ENCODE results near the gene NAA10.
A peak's percentile ranks its signal among the peaks of the same experiment; 100 is the strongest.

Gene NAA10

DNA sequence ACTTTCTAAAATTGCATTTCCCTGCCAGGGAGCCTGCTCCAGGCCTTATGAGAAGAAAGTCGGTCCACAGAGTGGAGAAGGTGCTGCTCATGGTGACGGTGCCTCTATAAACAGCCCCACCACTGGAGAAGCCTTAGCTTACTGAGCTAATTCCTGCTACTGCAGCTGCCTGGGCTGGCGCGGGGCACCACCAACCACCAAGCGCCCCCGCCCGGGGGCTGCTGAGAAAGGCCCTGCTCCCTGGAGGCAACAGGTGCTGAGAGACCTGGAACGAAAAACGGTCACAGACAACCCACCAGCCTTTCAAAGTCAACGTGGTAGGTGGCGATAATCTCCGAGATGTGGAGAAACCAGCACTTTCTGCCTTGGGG is 33.9 kb upstream of the NAA10 start (continued):
- TF ChIP-seq SCRT1 (tag by site-specific recombination; IDR thresholded peaks at IDR 0.05; ENCODE audit: borderline replicate concordance) (peak; percentile 92), OSR2 (tag by site-specific recombination; IDR thresholded peaks at IDR 0.05) (peak; percentile 88), ZNF768 (tag by site-specific recombination; IDR thresholded peaks at IDR 0.05) (no peak), ZFHX2 (tag by site-specific recombination; conservative IDR thresholded peaks at IDR 0.05) (peak; percentile 24), KLF7 (tag by site-specific recombination; IDR thresholded peaks at IDR 0.05; ENCODE audit: borderline replicate concordance) (no peak), ZFP37 (tag by site-specific recombination; IDR thresholded peaks at IDR 0.05) (no peak), ZNF792 (tag by site-specific recombination; IDR thresholded peaks at IDR 0.05) (no peak)
- TF ChIP-seq, protein P1, sequence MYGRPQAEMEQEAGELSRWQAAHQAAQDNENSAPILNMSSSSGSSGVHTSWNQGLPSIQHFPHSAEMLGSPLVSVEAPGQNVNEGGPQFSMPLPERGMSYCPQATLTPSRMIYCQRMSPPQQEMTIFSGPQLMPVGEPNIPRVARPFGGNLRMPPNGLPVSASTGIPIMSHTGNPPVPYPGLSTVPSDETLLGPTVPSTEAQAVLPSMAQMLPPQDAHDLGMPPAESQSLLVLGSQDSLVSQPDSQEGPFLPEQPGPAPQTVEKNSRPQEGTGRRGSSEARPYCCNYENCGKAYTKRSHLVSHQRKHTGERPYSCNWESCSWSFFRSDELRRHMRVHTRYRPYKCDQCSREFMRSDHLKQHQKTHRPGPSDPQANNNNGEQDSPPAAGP (tag by site-specific recombination; IDR thresholded peaks at IDR 0.05): no peak
- TF ChIP-seq, protein P2, sequence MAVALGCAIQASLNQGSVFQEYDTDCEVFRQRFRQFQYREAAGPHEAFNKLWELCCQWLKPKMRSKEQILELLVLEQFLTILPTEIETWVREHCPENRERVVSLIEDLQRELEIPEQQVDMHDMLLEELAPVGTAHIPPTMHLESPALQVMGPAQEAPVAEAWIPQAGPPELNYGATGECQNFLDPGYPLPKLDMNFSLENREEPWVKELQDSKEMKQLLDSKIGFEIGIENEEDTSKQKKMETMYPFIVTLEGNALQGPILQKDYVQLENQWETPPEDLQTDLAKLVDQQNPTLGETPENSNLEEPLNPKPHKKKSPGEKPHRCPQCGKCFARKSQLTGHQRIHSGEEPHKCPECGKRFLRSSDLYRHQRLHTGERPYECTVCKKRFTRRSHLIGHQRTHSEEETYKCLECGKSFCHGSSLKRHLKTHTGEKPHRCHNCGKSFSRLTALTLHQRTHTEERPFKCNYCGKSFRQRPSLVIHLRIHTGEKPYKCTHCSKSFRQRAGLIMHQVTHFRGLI (tag by site-specific recombination; IDR thresholded peaks at IDR 0.05): 0 out of 2 replicates have a peak, but pooled peaks have one; percentile 18

DNA sequence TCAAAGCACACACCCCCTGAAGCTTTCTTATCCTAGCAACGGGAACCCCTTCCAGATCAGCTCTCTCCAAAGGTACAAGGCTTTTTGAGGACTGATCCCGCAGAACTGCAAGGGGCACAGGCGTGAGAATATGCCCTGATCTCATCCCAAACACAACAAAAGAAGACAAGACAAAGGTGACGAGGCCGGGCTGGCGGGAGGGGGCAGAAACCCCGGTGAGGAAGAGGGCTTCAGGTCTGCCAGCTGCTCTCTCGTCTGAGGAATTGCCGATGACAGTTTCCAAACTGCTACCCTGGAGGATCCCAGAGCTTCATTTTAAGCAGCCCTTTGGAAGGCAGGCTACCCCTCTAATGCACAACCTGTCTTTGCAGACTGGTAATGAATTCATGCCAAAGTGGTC is 33.4 kb upstream of the NAA10 start:
- Histone ChIP-seq H3K4me3 (ENCODE audit: low read depth, low read length) (no peak overlapping the region), H3K9me3 (ENCODE audit: control insufficient read depth, insufficient read depth, low read depth, low read length) (no peaks in the 10 kb centered on the region), H3K36me3 (ENCODE audit: control insufficient read depth in 2 of 2, insufficient read depth in 1 of 2, low read length in 2 of 2) (peaks cover 5 to 50% of the 10 kb centered on the region in 2 experiments; a peak in 2 of 3 replicates), H3K27ac (ENCODE audit: extremely low read depth, low read depth, low read length) (no peak overlapping the region; the same call in 1 of the 2 replicates), H3K4me1 (ENCODE audit: control insufficient read depth, insufficient read depth, low read length) (peaks cover 6% of the 10 kb centered on the region)
- TF ChIP-seq, protein P3, sequence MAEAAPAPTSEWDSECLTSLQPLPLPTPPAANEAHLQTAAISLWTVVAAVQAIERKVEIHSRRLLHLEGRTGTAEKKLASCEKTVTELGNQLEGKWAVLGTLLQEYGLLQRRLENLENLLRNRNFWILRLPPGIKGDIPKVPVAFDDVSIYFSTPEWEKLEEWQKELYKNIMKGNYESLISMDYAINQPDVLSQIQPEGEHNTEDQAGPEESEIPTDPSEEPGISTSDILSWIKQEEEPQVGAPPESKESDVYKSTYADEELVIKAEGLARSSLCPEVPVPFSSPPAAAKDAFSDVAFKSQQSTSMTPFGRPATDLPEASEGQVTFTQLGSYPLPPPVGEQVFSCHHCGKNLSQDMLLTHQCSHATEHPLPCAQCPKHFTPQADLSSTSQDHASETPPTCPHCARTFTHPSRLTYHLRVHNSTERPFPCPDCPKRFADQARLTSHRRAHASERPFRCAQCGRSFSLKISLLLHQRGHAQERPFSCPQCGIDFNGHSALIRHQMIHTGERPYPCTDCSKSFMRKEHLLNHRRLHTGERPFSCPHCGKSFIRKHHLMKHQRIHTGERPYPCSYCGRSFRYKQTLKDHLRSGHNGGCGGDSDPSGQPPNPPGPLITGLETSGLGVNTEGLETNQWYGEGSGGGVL (tag by site-specific recombination; IDR thresholded peaks at IDR 0.05): no peak
- TF ChIP-seq ZNF501 (tag by site-specific recombination; IDR thresholded peaks at IDR 0.05): no peak
- TF ChIP-seq ZBTB17 (tag by site-specific recombination; IDR thresholded peaks at IDR 0.05): no peak
- TF ChIP-seq BCL11B (tag by site-specific recombination; IDR thresholded peaks at IDR 0.05; ENCODE audit: low read depth): no peak
- no peak for TF ChIP-seq ZNF792 (tag by site-specific recombination; IDR thresholded peaks at IDR 0.05)
- TF ChIP-seq, protein P4, sequence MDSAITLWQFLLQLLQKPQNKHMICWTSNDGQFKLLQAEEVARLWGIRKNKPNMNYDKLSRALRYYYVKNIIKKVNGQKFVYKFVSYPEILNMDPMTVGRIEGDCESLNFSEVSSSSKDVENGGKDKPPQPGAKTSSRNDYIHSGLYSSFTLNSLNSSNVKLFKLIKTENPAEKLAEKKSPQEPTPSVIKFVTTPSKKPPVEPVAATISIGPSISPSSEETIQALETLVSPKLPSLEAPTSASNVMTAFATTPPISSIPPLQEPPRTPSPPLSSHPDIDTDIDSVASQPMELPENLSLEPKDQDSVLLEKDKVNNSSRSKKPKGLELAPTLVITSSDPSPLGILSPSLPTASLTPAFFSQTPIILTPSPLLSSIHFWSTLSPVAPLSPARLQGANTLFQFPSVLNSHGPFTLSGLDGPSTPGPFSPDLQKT (IDR thresholded peaks at IDR 0.05; ENCODE audit: borderline replicate concordance, low read depth, low read length): no peak
- no peak for TF ChIP-seq ZNF521 (tag by site-specific recombination; IDR thresholded peaks at IDR 0.05)
- TF ChIP-seq, protein P5, sequence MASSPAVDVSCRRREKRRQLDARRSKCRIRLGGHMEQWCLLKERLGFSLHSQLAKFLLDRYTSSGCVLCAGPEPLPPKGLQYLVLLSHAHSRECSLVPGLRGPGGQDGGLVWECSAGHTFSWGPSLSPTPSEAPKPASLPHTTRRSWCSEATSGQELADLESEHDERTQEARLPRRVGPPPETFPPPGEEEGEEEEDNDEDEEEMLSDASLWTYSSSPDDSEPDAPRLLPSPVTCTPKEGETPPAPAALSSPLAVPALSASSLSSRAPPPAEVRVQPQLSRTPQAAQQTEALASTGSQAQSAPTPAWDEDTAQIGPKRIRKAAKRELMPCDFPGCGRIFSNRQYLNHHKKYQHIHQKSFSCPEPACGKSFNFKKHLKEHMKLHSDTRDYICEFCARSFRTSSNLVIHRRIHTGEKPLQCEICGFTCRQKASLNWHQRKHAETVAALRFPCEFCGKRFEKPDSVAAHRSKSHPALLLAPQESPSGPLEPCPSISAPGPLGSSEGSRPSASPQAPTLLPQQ (tag by site-specific recombination; IDR thresholded peaks at IDR 0.05): no peak
- TF ChIP-seq ZFP69B (tag by site-specific recombination; IDR thresholded peaks at IDR 0.05): no peak
- no peak for TF ChIP-seq FEZF1 (tag by site-specific recombination; IDR thresholded peaks at IDR 0.05)
- no peak for TF ChIP-seq ZNF571 (tag by site-specific recombination; IDR thresholded peaks at IDR 0.05)
- no peak for TF ChIP-seq ZBTB48 (tag by site-specific recombination; IDR thresholded peaks at IDR 0.05)
- TF ChIP-seq ZNF274 (IDR thresholded peaks at IDR 0.05; ENCODE audit: low read length): no peak
- no peak for TF ChIP-seq ZNF274 (tag by site-specific recombination; IDR thresholded peaks at IDR 0.05; ENCODE audit: borderline replicate concordance)
- TF ChIP-seq ZNF707 (tag by site-specific recombination; IDR thresholded peaks at IDR 0.05): no peak
- no peak for TF ChIP-seq ZNF175 (tag by site-specific recombination; IDR thresholded peaks at IDR 0.05)
- no peak for TF ChIP-seq ZNF843 (tag by site-specific recombination; IDR thresholded peaks at IDR 0.05)
- TF ChIP-seq ZNF560 (tag by site-specific recombination; IDR thresholded peaks at IDR 0.05; ENCODE audit: borderline replicate concordance): no peak
- no peak for TF ChIP-seq ZNF10 (tag by site-specific recombination; IDR thresholded peaks at IDR 0.05)
- TF ChIP-seq, protein P6, sequence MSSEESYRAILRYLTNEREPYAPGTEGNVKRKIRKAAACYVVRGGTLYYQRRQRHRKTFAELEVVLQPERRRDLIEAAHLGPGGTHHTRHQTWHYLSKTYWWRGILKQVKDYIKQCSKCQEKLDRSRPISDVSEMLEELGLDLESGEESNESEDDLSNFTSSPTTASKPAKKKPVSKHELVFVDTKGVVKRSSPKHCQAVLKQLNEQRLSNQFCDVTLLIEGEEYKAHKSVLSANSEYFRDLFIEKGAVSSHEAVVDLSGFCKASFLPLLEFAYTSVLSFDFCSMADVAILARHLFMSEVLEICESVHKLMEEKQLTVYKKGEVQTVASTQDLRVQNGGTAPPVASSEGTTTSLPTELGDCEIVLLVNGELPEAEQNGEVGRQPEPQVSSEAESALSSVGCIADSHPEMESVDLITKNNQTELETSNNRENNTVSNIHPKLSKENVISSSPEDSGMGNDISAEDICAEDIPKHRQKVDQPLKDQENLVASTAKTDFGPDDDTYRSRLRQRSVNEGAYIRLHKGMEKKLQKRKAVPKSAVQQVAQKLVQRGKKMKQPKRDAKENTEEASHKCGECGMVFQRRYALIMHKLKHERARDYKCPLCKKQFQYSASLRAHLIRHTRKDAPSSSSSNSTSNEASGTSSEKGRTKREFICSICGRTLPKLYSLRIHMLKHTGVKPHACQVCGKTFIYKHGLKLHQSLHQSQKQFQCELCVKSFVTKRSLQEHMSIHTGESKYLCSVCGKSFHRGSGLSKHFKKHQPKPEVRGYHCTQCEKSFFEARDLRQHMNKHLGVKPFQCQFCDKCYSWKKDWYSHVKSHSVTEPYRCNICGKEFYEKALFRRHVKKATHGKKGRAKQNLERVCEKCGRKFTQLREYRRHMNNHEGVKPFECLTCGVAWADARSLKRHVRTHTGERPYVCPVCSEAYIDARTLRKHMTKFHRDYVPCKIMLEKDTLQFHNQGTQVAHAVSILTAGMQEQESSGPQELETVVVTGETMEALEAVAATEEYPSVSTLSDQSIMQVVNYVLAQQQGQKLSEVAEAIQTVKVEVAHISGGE (tag by site-specific recombination; conservative IDR thresholded peaks at IDR 0.05; ENCODE audit: low read depth): no peak
- ChIA-PET CTCF (interaction anchor here (0.6 to 7.0 kb wide), 6 partner anchors 15 to 338 kb away, joined by 3 to 65 read pairs (median 4); no protein-coding TSS in a partner anchor), POLR2A (interaction anchor here (1.1 kb wide), 1 partner anchor 21 kb away, joined by 4 read pairs; no protein-coding TSS in a partner anchor)
